Melanocyte of skin (primary cell): ENCODE measurements around the gene HCFC1R1. TPM values are rescaled to one million over a fixed set of nuclear protein-coding genes. Genes with fewer than 3 reads are reported as not detected.

Source experiments
- small RNA-seq, 2 donors: library from RNA; depleted of rRNA; stranded (forward); fragments of <200 nt; gene quantifications; one replicate each; pipeline ENCODE3, GENCODE V24; 2012
- total RNA-seq, 2 donors: library from RNA; depleted of rRNA; stranded (reverse); fragments of >200 nt; gene quantifications; 2 replicates each; pipeline ENCODE4 v1.2.3, GENCODE V29; 2012

Gene HCFC1R1, protein sequence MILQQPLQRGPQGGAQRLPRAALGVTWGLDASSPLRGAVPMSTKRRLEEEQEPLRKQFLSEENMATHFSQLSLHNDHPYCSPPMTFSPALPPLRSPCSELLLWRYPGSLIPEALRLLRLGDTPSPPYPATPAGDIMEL
- 10 to 100 TPM; 11.7 to 19.6 TPM for total RNA-seq

DNA sequence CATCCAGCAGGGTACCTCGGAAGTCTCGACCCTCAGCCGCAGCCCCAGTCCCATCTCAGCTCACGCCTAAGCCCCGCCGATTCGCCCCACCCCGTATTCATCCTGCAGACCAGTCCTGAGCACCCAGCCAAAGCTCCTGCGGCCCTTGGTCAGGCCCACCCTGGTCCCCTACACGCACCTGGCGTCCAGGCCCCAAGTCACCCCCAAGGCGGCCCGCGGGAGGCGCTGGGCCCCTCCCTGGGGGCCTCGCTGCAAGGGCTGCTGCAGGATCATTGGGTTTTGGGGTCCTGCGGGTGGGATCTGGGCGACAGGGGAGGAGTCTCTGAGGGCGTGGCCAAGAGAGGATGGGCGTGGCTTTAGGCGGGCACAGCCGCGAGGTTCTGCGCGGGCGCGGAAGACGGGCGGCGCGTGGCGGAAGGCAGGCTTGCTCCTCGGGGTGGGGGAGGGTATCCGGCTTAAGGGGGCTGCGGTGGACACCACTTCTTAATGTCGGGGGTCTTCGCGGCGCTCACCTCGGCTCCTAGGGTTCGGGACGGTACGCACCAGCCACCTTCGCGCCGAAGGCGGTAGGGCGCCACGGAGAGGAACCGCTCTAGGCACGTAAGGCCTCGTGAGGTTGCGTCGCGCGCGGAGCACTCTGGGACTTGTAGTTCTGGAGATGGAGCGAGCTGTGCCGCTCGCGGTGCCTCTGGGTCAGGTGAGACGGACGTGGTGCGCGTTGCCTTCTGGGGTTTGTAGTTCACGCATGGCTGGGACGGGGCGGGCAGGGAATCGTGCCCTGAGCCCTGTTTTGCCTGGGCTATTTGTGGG lies at the start of gene HCFC1R1, which contains the start of gene THOC6:
TSS of gene HCFC1R1 (minus strand) at position 274 of the 810 bp plus-strand sequence. CDS start at position 273, 1 bp downstream.
TSS of gene THOC6 (plus strand) at position 367 of the 810 bp plus-strand sequence. CDS start at position 659, 292 bp downstream.

DNA sequence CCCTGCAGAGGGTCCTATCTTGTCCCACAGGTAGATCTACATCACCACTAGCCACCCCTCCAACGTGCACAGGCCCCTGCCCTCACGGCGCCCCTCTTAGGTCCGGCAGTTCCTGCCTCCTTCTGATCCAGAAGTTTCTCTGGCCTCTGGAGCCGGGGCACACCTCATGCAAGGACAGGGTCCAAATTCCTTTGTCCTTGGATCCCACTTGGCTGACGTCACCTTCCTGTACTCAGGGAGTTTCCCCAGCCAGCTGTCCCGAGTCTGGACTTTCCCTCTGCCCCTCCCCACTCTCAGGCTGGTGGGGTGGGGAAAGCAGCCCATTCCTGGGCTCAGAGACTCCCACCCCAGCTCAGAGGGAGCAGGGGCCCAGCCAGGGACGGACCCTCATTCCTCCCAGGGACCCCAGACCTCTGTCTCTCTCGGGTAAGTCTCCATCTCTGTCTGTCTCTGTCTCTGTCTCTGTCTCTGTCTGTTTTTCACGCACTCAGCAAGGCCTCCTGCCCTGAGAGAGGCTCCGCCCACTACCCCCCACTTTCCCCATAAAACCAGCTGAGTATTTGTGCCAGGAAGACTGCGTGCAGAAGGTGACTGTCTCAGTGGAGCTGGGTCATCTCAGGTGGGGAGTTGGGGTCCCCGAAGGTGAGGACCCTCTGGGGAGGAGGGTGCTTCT lies 41.5 kb upstream of the HCFC1R1 start, which contains the start of gene IL32:
TSS of gene IL32 (plus strand) at position 572 of the 673 bp plus-strand sequence. CDS start 172 bp downstream, outside the sequence.

DNA sequence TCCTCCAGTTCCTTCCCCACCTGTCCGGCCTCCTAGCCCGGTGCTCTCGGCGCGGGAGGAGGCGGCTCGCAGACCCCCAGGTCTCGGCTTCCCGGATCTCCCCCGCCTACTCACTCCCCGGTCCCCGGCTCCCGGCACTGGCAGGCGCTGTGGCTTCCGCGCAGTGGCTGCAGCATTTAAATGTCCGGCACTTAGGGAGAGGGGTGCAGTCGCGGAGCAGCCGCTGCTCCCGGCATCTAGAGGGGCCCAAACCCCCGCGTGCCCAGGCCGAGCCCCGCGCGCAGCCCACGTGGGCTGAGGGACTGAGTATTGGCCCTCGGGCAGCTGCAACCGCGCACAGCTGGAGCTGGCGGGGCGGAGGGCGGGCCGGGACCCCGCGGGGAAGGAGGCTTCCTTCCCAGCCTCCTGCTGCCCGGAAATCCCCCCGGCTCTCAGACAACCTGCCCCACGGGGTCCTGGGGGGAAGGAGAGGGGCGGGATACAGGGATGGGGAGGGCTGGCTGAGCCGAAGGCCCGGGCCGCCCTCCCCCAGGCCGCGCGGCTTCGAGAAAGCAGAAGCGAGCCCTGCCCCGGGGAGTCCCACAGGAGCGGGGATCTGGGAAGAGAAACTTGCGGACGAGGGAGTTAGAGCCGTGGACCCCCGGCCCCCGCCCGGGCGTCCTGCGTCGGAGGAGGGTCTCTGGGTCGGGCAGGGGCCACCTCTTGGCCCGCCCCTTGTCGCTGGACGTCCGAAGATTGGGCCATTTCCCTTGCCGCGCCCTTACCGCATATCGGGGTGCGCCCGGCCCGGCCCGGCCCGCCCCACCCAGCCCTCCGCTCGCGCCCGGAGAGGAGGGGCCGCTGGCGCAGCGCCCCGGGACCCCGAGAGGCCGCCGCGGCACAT lies 22.3 kb upstream of the HCFC1R1 start, which contains the start of gene MMP25:
TSS of gene MMP25 (plus strand) at position 804 of the 883 bp plus-strand sequence. CDS start 357 bp downstream, outside the sequence.

DNA sequence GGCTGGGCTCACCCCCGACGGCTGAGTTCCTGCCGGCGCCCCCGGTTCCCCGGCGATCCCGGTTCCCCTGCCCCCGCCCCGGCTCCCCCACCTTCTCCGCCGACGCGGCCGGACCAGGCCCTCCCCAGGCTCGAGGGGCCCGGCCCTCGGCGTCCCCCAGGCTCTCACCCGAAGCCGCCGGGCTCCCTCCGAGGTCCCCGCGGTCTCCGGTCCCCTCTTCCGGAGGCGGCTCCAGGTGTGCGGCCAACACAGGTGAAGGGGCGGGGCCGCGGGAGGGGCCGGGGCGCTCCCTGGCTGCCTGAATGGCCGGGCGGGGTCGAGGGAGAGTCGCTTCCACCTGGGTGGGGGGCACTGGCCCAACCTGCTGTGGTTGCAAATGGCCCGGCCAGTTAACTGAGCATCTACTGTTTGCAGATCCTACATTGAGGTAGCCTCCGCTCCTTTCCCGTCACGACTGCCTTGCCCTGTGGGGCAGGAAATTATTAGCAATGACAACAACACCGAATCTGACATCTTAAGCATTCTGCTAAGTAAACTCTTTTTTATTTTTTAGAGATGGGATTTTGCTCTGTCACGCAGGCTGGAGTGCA lies 13.1 kb upstream of the HCFC1R1 start, which contains the start of gene BICDL2:
TSS of gene BICDL2 (minus strand) at position 219 of the 590 bp plus-strand sequence. CDS start 1,448 bp downstream, outside the sequence.

DNA sequence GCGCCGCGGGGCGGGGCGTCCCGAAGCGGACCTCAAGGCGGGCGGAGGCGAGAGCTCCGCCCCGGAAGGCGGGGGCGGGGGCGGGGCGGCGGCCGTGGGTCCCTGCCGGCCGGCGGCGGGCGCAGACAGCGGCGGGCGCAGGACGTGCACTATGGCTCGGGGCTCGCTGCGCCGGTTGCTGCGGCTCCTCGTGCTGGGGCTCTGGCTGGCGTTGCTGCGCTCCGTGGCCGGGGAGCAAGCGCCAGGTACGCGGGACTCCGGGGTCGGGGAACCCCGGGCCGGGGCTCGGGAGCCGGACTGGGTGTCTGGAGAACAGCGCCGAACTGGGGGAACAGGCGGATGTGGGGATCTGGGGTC lies 3.5 kb downstream of the HCFC1R1 start, which contains the start of gene TNFRSF12A:
TSS of gene TNFRSF12A (plus strand) at position 122 of the 357 bp plus-strand sequence. CDS start at position 152, 30 bp downstream.

DNA sequence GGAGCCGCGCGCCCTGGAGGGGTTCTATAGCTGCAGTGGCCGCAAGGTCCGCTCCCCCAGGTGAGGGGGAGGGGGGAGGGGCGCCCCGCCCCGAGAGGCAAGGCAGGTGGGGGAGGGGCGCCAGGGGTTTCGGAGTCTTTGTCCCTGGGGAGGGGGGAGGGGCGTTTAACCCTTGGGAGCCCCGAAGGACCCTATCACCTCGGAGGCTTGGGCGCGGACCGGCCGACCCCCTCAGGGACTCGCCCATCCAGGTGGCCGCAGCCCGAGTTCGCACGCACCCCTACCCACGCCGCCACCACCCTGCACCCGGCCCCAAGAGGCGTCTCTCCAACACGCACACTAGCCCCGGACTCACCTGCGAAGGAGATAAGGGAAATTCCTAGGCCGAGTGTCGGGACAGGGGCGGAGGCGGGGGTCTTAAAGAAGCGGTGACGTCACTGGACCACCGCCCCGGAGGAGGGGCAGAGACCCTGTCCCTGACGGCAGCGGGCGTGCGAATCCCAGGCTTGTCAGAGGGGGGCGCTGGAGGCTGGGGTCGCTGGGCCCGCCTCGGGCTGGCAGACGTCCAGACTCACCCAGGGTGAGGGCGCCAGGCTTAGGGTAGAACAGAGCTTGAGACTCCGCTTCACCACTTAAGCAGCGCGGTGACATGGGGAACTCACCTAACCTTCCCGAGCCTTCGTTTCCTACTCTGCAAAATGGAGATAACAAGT lies 5.8 kb downstream of the HCFC1R1 start, which contains the start of gene CLDN6:
TSS of gene CLDN6 (minus strand) at position 390 of the 713 bp plus-strand sequence. CDS start 2,162 bp downstream, outside the sequence.

DNA sequence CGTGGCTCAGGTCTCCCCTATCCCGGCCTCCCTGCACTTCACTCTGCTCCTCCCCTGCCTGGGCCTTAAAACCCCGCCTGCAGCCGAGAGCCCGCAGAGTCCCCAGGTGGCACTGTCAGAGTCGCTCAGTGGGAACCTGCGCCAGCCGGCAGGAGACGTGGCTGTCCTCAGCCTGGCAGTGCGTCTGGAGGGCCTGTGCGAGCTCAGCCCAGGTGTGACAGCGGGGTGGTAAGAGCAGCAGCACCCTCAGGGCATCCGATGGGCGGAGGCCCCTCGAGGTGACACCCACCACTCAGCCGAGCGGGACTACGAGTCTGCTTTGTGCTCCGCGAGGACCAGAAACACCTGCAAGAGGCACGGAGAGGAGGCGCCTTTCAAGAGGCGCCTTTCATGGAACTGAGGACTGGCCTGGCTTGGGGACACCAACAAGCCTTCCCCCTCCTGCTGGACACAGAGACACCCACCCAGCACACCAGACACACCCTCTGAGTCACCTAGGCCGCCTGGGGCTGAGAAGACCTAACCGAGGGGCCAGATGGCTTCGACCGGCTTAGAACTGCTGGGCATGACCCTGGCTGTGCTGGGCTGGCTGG lies 10.8 kb downstream of the HCFC1R1 start, which contains the start of gene CLDN9:
TSS of gene CLDN9 (plus strand) at position 96 of the 593 bp plus-strand sequence. CDS start at position 536, 440 bp downstream.

DNA sequence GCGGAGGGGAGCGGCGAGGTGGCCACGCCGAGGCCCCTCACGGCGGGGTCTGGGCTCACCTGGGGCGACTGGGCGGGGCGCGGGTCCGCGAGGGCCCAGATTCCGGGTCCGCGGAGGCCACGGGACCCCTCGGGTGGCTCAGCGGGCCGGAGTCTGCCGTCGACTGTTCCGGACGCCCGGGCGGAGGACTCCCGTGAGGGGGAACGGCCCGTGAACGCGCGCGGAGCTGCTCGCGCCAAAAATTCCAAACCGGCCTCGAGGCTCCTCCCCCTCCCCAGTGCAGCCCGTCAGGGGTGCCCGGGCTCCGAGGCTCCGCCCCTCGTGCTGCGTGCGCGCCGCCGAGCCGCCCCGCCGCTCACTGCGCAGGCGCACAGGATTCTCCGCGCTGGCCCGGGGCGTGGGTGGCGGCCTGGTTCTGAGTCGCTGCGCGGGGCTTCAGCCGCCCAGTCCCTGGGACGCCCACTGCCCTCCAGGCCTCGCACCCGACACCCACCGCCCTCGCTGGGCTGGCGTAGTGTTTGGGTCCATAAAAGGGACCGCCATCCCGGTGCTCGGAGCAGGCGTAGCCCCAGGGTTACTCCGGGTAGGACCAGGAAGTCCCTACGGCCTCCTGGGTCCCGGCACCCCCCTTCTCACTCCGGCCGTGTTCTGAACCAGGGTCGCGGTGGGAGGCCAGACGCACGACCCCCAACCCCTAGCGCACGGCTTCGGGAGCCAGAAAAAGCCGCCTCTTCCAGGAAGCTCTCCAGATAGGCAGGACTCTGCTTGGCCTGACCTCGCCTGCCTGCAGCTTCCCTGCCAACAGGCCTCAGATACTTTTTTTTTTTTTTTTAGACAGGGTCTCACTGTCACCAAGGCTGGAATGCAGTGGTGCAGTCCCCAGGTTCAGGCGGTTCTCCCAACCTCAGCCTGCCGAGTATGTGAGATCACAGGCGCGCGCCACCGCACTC lies 43.2 kb downstream of the HCFC1R1 start, which contains the start of gene PKMYT1:
TSS of gene PKMYT1 (minus strand) at position 220 of the 950 bp plus-strand sequence. CDS start 789 bp downstream, outside the sequence.

Small RNAs within 50 kb of the gene (small RNA-seq; reads per million reads assigned to genes)
- gene LINC00514, result 0 reads per million in 2 donors

Other genes with a start within 250 kb of the HCFC1R1 start
- gene ELOB, start 246.7 kb downstream of the HCFC1R1 start, total RNA-seq, result 100 to 1,000 TPM; 238 TPM
- gene PRSS33, start 236.4 kb downstream of the HCFC1R1 start, total RNA-seq, result not detected
- gene PRSS41, start 225.5 kb downstream of the HCFC1R1 start, total RNA-seq, result not detected
- 1 to 10 TPM in 1 of 2 donors, not detected in 1; 1.4 TPM for gene PRSS21, start 206.7 kb downstream of the HCFC1R1 start, total RNA-seq
- gene ZG16B, start 193.6 kb downstream of the HCFC1R1 start, total RNA-seq, result not detected
- gene PRSS22, start 165.8 kb downstream of the HCFC1R1 start, total RNA-seq, result not detected
- gene FLYWCH2, start 140.7 kb downstream of the HCFC1R1 start, total RNA-seq, result 10 to 100 TPM; 47.8 to 57.6 TPM
- 100 to 1,000 TPM in 1 of 2 donors, 10 to 100 TPM in 1; 54.6 to 113 TPM for gene FLYWCH1, start 112.0 kb downstream of the HCFC1R1 start, total RNA-seq
- gene KREMEN2, start 59.7 kb downstream of the HCFC1R1 start, total RNA-seq, result under 1 TPM; 0.33 to 0.34 TPM
- 10 to 100 TPM in 1 of 2 donors, 1 to 10 TPM in 1; 9.6 to 22.0 TPM for gene PAQR4, start 54.6 kb downstream of the HCFC1R1 start, total RNA-seq
- gene PKMYT1, start 43.5 kb downstream of the HCFC1R1 start, total RNA-seq, result 10 to 100 TPM; 16.5 to 52.3 TPM
- not detected for gene CLDN9, start 11.0 kb downstream of the HCFC1R1 start, total RNA-seq
- gene CLDN6, start 5.8 kb downstream of the HCFC1R1 start, total RNA-seq, result not detected
- gene TNFRSF12A, start 3.6 kb downstream of the HCFC1R1 start, total RNA-seq, result 10 to 100 TPM; 16.9 to 35.6 TPM
- gene THOC6, start 93 bp upstream of the HCFC1R1 start, total RNA-seq, result 10 to 100 TPM; 24.0 to 25.5 TPM
- gene BICDL2, start 13.0 kb upstream of the HCFC1R1 start, total RNA-seq, result not detected
- under 1 TPM; under 0.01 to 1.00 TPM for gene MMP25, start 22.6 kb upstream of the HCFC1R1 start, total RNA-seq
- gene IL32, start 41.7 kb upstream of the HCFC1R1 start, total RNA-seq, result 1 to 10 TPM in 1 of 2 donors, not detected in 1; 6.2 TPM
- gene ZSCAN10, start 75.4 kb upstream of the HCFC1R1 start, total RNA-seq, result not detected
- 10 to 100 TPM; 17.6 to 18.2 TPM for gene ZNF205, start 88.6 kb upstream of the HCFC1R1 start, total RNA-seq
- gene ZNF213, start 111.1 kb upstream of the HCFC1R1 start, total RNA-seq, result 1 to 10 TPM; 7.0 to 7.9 TPM
- not detected for gene OR1F1, start 164.3 kb upstream of the HCFC1R1 start, total RNA-seq
- 10 to 100 TPM in 1 of 2 donors, 1 to 10 TPM in 1; 9.3 to 12.3 TPM for gene ZNF200, start 211.2 kb upstream of the HCFC1R1 start, total RNA-seq
- under 1 TPM; 0.33 to 0.34 TPM for gene MEFV, start 232.7 kb upstream of the HCFC1R1 start, total RNA-seq